AG10803 (cell line): Measurements from ENCODE around the gene TSC22D1.
"Not testable (repeated sequence)": the region's sequence is repeated elsewhere in the genome, so short reads cannot be mapped to it uniquely, and the experiment has no call there.

ENCODE experiments used
- DNase-seq: peaks from one replicate; pipeline ENCODE4 v3.0.0; 2010; ENCODE audit warnings: low read depth
- H3K4me3 ChIP-seq: 2 replicates; pipeline ENCODE4 v1.5.1; 2011; ENCODE audit warnings: mild to moderate bottlenecking, low read length, control low read depth
- TF ChIP-seq, protein P1 (sequence below): conservative IDR thresholded peaks from 2 replicates; pipeline ENCODE4 v1.5.1; 2011; ENCODE audit warnings: mild to moderate bottlenecking, low read length, control low read depth, inconsistent platforms

TSC22D1 gene

GRCh38 chr13:44458313-44458975 lies 117.7 kb downstream of the TSC22D1 start:
- no peak for DNase-seq
- no peak overlapping the region for H3K4me3 ChIP-seq
- TF ChIP-seq, protein P1, sequence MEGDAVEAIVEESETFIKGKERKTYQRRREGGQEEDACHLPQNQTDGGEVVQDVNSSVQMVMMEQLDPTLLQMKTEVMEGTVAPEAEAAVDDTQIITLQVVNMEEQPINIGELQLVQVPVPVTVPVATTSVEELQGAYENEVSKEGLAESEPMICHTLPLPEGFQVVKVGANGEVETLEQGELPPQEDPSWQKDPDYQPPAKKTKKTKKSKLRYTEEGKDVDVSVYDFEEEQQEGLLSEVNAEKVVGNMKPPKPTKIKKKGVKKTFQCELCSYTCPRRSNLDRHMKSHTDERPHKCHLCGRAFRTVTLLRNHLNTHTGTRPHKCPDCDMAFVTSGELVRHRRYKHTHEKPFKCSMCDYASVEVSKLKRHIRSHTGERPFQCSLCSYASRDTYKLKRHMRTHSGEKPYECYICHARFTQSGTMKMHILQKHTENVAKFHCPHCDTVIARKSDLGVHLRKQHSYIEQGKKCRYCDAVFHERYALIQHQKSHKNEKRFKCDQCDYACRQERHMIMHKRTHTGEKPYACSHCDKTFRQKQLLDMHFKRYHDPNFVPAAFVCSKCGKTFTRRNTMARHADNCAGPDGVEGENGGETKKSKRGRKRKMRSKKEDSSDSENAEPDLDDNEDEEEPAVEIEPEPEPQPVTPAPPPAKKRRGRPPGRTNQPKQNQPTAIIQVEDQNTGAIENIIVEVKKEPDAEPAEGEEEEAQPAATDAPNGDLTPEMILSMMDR = no peak

DNA sequence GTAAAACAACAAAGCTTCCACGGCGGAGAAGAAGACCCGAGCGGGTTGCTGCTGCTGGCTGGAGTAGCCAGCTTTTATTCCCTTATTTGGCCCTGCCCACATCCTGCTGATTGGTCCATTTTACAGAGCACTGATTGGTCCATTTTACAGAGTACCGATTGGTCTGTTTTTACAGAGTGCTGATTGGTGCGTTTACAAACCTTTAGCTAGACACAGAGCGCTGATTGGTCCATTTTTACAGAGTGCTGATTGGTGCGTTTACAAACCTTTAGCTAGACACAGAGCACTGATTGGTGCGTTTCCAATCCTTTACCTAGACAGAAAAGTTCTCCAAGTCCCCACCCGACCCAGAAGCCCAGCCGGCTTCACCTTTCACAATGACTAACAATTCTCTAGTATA lies 119.9 kb downstream of the TSC22D1 start:
- not testable (repeated sequence) for H3K4me3 ChIP-seq, DNase-seq

GRCh38 chr13:44455769-44456168 lies 120.4 kb downstream of the TSC22D1 start:
- TF ChIP-seq, protein P1 = no peak
- no peak overlapping the region for H3K4me3 ChIP-seq
- no peak for DNase-seq

DNA sequence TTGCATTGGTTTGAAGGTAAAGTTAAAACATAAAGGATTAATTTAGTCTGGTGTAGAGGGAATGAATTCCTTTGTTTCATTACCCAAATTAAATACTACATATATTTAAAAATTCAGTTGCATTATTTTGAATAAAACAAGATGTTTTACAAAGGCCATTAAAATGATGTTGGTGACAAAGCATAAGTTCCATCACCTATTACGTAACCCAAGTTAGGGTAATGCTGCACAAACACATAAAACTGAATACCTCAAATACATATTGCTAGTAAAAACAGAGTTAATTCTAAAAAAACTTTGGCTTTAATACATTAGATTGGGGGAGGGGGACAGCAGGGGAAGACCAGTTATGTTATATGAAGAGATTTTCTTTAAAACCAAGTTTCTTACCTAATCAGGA lies 122.2 kb downstream of the TSC22D1 start:
- no peak overlapping the region for H3K4me3 ChIP-seq
- DNase-seq = no peak
- TF ChIP-seq, protein P1 = no peak

- no peak for DNase-seq
- TF ChIP-seq, protein P1 = no peak
- no peak overlapping the region for H3K4me3 ChIP-seq
Measured at GRCh38 chr13:44453069-44453468, 123.1 kb downstream of the TSC22D1 start.

GRCh38 chr13:44452418-44452817 lies 123.7 kb downstream of the TSC22D1 start:
- H3K4me3 ChIP-seq = no peak overlapping the region
- TF ChIP-seq, protein P1 = no peak
- DNase-seq = no peak

DNA sequence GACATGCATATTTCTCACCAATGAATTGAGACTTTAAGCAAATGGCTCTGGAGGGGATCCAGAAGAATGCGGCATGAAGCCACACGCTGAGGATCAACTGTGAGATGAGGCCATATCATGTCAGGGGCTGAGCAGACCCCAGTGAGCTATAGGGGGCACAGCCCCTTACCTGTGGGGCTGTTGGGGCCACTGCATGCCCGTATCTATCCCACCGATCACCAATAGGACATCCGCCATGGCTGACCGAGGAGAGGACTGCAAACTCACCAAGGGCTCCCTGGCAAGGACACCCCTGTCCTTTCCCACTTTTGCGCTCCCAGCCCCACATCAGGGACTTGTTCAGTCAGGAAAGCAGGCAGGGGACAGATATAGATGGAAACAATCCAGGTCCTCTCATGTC lies 124.5 kb downstream of the TSC22D1 start:
- TF ChIP-seq, protein P1 = no peak
- no peak for DNase-seq
- H3K4me3 ChIP-seq = no peak overlapping the region

GRCh38 chr13:44451126-44451525 lies 125.0 kb downstream of the TSC22D1 start:
- H3K4me3 ChIP-seq = no peak overlapping the region
- TF ChIP-seq, protein P1 = no peak
- DNase-seq = no peak
